Loucy (cell line): ENCODE data around the gene MRTFB.

ENCODE experiments used
- EZH2phosphoT487 ChIP-seq: fragments of 200-600 bp; IDR thresholded peaks from 2 replicates; pipeline ENCODE4 v1.6.1; 2018; ENCODE audit warnings: antibody characterized with exemption, mild to moderate bottlenecking, moderate library complexity, borderline replicate concordance
- TF ChIP-seq, protein P1 (sequence below): fragments of 200-600 bp; sonication (generic); conservative IDR thresholded peaks from 2 replicates; pipeline ENCODE4 v1.5.1; 2014; ENCODE audit warnings: mild to moderate bottlenecking, antibody characterized with exemption, low read length

DNA sequence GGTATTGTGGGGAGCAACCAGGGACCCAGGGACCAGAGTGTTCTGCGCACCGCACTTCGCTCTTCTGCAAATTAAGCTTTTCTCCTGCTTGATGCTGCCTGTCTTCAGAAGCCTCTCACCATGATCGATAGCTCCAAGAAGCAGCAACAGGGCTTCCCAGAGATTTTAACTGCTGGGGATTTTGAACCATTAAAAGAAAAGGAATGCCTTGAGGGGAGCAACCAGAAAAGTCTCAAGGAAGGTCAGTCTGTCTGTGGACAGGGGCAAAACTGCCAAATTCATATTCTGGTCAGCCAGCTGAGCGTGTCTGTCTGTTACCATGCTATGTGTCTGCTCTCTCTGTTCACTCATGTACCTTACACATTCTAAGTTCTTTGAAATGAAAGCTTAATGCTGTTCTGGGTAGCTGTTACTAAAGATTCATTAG is 115.7 kb downstream of the MRTFB start:
- TF ChIP-seq, protein P1, sequence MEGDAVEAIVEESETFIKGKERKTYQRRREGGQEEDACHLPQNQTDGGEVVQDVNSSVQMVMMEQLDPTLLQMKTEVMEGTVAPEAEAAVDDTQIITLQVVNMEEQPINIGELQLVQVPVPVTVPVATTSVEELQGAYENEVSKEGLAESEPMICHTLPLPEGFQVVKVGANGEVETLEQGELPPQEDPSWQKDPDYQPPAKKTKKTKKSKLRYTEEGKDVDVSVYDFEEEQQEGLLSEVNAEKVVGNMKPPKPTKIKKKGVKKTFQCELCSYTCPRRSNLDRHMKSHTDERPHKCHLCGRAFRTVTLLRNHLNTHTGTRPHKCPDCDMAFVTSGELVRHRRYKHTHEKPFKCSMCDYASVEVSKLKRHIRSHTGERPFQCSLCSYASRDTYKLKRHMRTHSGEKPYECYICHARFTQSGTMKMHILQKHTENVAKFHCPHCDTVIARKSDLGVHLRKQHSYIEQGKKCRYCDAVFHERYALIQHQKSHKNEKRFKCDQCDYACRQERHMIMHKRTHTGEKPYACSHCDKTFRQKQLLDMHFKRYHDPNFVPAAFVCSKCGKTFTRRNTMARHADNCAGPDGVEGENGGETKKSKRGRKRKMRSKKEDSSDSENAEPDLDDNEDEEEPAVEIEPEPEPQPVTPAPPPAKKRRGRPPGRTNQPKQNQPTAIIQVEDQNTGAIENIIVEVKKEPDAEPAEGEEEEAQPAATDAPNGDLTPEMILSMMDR: no peak
- TF ChIP-seq EZH2phosphoT487: no peak
